Measurements from ENCODE around the gene GGPS1.
"Not testable (repeated sequence)": the region's sequence is repeated elsewhere in the genome, so short reads cannot be mapped to it uniquely, and the experiment has no call there.

GGPS1 gene

DNA sequence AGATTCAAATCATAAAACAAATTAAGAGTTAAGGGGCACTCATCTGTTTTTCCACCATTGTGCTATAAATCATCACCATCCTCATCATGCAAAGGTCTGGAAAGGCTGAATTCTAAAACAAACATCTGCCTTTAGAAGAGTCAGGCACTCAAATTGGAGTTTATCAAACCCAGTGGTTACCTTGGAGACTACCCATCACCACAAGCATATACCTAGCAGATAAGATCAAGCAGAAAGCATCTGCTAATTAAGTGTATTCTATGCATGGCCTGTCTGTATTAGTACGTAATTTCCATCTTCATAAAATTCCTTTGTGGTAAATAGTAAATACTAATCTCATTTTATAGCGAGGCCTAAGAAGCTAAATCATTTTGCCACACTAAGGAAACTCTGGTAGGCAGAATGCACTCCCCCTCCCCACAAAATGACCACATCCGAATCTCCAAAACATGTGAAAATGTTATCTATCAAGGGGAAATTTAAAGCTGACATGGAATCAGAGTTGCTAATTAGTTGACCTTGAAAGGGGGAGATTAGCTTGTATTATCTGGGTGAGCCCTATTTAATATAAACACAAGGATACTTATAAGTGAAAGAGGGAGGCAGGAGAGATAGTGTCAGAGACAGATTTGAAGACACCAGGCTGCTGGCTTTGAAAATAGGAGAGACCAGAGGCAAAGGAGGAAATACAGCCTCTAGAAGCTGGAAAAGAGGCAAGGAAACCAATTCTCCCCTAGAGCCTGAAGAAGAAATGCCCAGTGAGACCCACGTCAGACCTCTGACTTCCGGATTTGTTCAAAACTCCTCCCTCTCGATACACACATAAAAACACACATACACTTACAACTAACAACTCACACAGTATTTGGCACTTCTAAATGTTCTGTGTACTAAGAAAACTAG is 23.6 kb upstream of the GGPS1 start:
- DNase-seq (ENCODE audit: low read depth in 2 of 2) = no peak

DNA sequence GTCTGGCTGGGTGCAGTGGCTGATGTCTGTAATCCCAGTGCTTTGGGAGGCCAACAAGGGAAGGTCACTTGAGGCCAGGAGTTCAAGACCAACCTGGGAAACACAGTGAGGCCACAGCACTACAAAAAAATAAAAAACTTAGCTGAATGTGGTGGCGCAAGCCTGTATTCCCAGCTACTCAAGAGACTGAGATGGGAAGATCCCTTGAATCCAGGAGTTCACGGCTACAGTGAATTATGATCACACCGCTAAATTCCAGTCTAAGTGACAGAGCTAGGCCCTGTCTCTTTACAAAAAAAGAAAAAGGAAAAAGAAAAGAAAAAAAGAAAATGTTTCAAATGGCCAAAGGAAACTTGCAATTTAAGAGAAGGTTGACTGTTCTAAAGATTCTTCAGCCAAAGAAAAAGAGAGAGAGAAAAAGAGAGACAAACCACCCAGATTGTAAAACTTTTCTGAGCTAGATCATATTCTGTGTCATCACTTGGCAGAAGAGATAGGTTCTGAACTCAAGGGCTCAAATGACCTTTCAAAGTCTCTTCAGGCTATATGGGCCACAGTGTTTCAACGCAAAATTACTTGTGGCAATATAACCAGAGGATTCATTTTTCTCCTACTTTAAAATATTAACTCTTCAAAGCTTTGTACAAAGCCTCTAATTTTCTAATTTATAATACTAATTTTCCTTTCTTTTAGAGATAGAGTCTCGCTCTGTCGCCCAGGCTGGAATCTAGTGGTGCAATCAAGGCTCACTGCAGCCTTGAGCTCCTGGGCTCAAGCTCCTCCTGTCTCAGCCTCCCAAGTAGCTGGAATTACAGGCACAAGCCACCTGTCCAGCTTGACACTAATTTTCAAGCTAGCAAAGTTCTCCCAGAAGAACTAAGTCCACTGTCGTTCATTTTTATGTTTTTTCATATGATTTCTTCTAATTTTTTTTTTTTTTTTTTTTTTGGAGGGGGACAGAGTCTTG is 20.9 kb upstream of the GGPS1 start:
- DNase-seq (ENCODE audit: low read depth in 2 of 2) = no peak

DNA sequence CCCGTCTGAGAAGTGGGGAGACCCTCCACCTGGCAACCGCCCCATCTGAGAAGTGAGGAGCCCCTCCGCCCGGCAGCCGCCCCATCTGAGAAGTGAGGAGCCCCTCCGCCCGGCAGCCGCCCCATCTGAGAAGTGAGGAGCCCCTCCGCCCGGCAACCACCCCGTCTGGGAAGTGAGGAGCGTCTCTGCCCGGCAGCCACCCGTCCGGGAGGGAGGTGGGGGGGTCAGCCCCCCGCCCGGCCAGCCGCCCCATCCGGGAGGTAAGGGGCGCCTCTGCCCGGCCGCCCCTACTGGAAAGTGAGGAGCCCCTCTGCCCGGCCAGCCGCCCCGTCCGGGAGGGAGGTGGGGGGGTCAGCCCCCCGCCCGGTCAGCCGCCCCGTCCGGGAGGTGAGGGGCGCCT is 19.2 kb upstream of the GGPS1 start:
- DNase-seq (ENCODE audit: low read depth in 2 of 2) = not testable (repeated sequence)

DNA sequence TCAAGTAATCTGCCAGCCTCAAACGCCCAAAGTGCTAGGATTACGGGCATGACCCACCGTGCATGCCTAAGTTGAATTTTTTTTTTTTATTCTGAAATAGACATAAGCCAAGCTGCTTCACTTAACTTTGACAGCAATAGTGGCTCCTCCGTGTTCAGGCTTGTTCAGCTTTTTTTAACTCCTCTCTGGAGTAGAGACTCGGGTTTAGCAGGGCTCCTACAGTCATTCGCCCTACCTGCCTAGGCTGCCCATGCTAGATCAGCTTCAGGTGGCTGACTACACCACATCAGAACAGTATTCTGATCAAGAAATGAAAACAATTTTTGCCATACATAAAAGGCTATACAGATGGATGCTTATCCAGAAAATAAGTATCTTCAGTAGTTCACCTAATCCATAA is 15.1 kb upstream of the GGPS1 start:
- no peak for DNase-seq (ENCODE audit: low read depth in 2 of 2)

DNA sequence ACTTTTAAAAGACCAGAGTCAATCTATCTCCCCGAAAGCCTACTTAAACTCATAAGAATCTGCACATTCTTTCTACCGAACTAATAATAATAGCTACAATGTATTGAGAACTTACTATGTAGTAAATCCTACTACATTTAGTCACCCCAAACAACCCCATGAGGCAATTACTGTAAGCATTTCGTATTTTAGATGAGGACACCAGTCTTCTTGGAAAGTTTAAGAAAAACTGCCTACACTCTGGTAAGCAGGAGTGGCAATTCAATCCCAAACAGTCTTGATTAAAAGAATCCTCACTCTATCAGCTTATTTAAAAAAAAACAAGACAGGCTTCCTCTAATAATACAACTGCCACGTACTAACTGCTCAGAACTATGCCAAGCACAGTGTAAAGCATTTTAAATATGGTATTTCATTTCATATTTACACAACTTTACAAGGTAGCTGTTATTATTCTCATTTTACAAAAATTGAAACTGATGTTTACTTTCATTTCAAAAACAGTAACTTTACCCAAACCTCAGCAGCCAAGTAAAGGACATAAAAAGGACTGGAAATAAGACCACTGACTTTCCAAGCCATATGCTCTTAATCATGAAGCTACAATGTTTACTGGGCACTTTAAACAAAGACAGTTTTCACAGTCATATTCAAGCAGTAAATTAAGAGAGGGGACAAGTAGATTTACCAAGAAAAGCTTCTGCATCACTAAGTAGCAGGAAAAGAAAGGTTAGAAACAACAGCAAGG is 14.3 kb upstream of the GGPS1 start:
- no peak for DNase-seq (ENCODE audit: low read depth in 2 of 2)

DNA sequence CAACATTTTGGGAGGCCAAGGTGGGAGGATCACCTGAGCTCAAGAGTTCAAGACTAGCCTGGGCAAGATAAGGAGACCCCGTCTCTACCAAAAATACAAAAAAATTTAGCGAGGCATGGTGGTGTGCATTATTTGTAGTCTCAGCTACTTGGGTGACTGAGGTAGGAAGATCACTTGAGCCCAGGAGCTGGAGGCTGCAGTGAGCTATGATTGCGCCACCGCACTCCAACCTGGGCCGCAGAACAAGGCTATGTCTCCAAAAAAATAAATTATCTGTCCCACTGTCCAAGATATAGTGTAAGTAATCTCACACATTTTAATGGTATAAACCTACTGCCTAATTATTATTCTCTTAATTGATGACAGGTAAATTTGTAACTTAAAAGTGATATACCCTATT is 13.2 kb upstream of the GGPS1 start:
- DNase-seq (ENCODE audit: low read depth in 2 of 2) = no peak

DNA sequence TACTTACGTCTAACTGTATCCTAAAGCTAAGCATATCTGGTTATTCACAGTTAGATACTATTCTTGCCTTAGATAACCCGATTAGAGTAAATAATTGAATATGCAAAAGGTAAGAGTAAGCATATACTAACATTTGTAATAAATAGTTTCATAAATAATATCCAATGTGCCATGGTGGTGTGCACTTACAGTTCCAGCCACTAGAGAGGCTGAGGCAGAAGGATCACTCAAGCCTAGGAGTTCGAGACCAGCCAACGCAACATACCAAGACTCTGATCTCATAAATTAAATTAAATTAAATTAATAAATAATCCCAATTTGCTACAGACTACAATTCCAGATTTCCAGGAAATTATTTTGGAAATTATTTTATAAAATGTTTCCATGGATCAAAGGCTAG is 12.6 kb upstream of the GGPS1 start:
- no peak for DNase-seq (ENCODE audit: low read depth in 2 of 2)

DNA sequence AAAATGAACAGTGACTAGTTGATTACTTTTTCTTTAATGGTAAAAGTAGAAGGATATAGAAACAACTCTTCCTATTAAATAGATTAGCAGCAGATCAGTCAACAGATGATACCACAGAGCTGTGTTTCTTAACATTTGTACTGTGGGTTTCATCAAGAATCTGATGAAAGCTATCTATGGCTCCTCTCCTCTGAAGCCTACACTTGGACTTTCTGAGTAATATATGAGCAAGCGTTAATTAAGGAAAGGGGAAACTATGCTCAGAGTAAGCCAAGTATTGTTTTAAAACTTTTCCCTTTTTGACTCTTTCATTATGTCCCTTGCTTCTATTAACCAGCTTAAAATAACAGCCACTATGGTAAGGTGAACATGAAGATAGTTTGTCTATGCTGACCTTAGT is 11.2 kb upstream of the GGPS1 start:
- no peak for DNase-seq (ENCODE audit: low read depth in 2 of 2)

DNA sequence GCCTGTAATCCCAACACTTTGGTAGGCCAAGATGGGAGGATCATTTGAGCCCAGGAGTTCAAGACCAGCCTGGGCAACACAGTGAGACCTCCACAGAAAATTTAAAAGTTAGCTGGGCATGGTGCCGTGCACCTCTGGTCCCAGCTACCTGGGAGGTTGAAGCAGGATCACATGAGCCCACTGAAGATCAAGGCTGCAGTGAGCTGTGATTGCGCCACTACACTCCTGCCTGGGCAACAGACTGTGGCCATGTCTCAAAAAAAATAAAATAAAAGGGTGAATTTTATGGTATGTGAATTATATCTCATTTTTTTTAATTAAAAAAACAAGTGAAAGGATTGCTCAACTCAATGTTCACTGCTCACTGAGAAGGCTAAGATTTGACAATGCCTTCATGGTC is 9.1 kb upstream of the GGPS1 start:
- DNase-seq (ENCODE audit: low read depth in 2 of 2) = no peak

DNA sequence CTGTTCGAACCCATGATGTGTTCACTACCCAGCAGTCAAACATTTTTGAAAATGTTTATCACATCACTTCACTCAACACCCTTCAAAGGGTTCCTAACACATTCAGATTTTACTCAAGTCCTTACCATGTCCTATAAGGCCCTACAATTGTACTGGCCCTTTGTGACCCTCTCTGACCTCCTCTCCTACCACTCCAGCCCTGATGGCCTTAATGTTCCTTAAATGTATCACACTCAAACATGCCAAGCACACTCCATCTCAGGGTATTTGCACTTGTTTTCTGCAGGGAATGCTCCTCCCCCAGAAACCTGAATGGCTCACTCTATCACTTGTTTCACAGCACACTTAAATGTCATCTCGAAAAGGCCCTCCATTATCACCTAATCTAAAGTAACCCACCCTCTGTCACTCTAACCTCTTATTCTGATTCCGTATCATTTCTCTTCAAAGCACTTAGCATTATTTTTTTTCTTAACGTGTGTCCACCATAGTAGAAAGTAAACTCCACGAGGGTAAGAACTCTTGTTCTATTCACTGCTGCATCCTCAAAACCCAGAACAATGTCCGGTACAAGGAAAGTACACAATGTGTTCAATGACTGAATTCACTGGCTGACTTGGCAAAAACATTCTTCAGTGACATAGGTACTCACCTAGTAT is 7.7 kb upstream of the GGPS1 start:
- DNase-seq (ENCODE audit: low read depth in 2 of 2) = no peak

DNA sequence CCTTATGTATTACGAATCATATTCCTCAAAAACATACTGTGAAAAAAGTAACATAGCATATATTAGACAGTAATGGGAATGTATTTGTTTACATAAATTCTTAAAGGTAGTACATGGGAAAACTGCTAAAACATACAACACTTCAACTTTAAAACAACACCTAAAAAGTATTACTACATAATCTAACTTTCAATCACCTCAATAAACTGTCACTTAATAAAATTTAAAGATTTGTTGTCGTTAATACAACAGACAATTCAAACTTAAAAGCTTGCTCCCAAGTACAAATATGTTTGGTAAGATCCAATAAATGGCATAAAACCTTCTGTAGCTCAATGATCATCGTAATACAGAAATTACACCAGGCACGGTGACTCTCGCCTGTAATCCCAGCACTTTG is 4.1 kb upstream of the GGPS1 start:
- no peak for DNase-seq (ENCODE audit: low read depth in 2 of 2)

DNA sequence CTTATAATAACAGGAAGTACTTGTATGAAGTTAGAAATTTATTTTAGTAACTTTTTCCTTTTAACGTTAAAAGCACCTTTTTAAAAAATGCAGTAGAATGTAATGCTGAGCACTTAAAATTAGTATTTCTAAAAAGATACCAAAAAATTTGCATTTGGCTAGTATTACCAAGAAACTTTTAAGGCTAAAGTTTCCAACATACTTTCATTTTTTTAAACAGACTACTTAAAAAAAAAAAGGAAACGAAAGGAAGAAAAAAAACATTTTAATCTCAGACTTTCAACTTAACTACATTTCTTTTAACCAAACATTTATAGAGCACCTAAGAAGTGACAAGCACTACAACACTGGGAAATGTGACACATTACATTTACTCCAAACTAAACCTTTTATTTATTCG is 3.2 kb upstream of the GGPS1 start:
- DNase-seq (ENCODE audit: low read depth in 2 of 2) = no peak

DNA sequence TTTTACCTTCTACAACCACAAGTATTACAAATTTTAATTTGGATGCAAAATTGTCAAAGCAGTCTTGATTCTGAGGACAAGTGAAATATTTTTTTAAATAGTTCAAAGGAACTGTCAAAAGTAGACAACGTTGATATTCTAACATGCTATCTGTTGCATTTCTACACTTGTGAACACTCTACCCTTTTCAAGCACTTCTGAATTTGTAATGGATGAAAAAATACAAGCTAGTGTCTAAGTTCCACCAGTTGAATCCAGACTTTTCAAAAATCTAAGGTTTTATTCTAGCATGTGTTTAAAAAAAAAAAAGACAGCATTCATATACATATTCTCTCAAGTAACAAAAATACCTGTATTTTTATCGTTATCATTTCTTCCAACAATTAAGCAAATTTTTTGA is 2.5 kb upstream of the GGPS1 start:
- DNase-seq (ENCODE audit: low read depth in 2 of 2) = no peak

DNA sequence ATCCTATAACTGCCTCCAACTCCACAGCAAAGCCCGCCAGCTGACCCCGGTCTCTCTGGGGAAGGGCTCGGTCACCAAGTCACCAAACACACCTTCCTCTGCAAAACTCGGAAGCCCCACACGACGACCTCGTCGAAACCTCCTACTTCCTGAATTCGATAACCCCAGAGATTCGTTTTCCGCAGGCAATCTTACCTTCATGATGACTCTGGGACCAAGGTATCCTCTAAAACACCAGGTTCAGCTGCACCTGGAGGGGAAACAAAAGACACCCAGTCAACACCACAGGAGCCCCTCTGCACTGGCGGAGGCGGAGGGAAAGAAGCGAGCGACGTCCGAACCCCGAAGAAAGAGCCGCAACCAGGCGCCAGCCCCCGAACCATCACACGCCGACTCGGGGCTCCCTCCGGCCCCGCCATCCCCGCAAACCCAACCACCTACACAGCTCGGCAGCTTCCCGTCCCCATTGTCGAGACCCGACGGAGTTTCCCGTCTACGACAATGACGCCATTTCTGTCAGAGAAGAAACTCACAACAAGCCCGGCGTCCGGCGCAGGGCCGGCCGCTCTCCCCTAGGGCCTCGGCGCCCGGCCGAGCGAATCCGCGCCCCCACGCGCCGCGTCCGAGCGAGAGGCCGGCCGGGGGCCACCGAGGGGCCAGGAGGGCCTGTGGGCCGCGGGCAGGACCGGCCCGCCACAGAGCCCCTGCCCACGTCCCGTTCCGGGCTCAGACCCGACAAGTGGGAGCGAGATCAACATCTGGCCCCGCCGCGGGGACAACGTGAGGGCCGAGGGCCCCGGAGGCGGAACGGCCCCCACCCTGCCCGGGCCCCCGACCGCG is 1.4 kb upstream of the GGPS1 start:
- DNase-seq (ENCODE audit: low read depth in 2 of 2) = peak; percentile 40 to 49

DNA sequence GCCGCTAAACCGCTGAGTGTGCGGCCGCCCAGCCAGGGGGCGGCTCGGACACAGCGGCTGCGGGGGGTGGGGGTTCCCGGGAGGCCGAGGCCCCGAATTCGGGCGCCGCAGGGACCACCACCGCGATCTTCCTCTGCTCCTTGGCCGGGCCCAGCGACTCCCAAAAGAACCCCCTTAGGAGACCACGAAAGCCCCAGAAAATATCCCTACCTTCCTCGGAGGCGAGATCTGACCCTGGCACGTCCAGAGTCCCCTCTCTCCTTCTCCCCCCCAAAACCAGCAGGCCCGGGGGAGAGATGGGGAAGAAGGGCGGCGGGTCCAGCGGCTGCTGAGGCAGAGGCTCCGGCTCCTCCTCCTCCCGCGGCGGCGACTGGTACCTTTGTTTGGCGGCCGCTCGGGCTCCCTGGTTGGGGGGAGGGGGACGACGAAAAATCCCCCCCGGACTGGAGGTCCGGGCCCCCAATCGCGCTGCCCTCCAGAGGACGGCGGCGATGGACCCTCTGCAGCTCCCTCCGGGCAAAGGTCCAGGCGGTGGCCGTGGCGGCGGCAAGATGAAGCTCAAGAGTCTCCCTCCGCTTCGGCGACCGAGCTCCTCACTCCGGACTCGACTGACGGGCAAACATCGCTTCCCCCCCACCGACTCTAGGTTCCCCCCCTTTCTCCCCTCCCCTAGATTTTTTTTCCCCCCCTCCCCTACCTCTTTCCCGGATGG is 655 bp upstream of the GGPS1 start, which contains the start of gene ARID4B:
Gene ARID4B (minus strand): TSS at position 621 of the 712 bp plus-strand sequence. CDS start 1,260 bp downstream, outside the sequence.
- peak in 1 of 2 donors; percentile 46 for DNase-seq (ENCODE audit: low read depth in 2 of 2)

DNA sequence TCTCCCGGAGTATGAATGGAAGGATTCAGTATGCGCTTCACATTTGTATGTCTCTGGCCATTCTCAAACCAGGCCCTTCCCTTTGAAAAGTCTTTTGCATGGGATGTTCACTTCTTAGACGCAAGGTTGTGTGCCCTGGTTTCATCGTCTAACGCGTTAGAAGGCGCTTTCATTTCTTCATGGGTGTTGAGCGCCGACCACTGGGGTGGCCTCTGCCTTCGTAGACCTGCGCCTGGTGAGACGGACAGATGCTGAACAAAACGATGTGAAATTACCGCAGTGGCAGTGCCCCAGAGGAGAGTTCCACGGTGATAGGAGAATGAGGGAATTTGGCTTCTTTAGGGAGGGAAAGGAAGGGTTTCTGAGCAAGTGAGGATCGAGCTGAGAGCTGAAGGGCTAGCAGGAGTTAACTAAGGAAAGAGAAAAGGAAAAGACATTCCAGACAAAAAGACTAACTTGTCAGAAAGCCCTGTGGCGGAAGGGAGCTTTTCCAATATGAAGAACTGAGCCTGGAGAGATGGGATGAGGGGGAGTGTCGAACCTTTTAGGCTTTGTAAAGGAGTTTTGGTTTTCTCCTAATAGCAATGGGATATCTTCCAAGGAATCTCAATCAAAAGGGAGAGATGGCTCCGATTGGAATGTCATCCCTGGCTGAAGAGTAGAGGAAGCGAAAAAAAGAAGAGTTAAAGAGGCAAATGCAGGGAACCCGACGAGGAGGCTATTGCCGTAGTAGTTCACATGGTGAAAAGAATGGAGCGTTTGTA is 951 bp downstream of the GGPS1 start:
- peak; percentile 27 to 32 for DNase-seq (ENCODE audit: low read depth in 2 of 2)

DNA sequence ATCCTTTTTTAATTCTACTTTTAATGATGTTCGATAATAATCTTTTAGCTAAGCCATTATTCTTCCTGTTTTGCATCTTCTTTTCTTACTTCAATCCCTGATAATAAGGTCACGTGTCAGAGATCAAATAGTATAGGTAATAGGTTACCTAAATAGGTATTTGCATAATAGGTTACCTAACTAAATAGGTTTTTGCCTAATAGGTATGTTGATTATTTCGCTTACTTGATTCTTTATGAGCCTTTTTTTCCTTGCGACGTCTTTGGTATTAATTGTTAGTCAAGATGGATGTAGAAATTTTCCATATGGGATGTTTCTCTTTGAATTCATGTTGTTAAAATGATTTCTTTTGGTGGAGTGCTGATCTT is 2.5 kb downstream of the GGPS1 start:
- DNase-seq (ENCODE audit: low read depth in 2 of 2) = no peak

DNA sequence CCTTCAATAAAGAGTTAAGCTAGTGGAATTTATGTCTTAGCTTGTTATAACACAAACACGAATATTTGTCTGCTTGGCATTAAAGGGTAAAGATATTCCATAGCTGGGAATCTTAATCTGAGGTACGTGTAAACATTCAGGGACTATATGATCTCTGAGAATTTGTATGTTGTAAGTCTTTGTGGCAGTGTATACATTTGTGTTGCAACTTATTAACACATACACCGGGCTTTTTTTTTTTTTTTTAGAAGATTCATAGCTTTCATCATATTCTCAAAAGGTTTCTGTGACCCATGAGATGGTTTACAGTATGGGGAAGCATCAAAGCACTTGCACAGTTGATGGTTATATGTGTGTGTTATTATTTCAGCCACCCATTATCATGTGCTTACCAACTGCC is 3.0 kb downstream of the GGPS1 start:
- DNase-seq (ENCODE audit: low read depth in 2 of 2) = no peak

DNA sequence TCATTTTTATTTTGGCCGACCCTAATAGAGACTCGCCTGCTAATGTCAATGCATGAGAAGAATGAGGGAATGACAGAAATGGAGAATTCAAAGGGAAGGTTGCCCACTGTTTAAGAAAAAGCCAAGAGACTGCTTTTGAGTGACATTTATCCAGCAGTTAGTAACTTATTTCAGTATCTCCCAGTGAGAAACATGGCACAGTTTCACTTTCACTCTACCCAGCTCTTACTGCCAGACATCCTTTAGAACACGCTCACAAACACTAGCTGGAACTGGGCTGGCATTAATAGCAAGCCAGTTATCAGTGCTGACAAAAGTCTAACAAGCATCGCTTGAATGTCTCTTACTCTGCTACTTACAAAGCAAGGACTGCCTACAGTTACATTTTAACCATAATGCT is 8.5 kb downstream of the GGPS1 start:
- DNase-seq (ENCODE audit: low read depth in 2 of 2) = no peak

Measured in stimulated activated CD4-positive, alpha-beta T cell treated with anti-CD3 and anti-CD28 coated beads, Interleukin-4, amount 100 ng/mL, for 48 hours (primary cell).